SIG-M5 (cell line): Measurements from ENCODE around the gene NFU1.
"Not testable (repeated sequence)": the region's sequence is repeated elsewhere in the genome, so short reads cannot be mapped to it uniquely, and the experiment has no call there.

Experiments
- DNase-seq: peaks from one replicate; lab custom pipeline; 2025; lab: John Stamatoyannopoulos, UW

The NFU1 gene

DNA sequence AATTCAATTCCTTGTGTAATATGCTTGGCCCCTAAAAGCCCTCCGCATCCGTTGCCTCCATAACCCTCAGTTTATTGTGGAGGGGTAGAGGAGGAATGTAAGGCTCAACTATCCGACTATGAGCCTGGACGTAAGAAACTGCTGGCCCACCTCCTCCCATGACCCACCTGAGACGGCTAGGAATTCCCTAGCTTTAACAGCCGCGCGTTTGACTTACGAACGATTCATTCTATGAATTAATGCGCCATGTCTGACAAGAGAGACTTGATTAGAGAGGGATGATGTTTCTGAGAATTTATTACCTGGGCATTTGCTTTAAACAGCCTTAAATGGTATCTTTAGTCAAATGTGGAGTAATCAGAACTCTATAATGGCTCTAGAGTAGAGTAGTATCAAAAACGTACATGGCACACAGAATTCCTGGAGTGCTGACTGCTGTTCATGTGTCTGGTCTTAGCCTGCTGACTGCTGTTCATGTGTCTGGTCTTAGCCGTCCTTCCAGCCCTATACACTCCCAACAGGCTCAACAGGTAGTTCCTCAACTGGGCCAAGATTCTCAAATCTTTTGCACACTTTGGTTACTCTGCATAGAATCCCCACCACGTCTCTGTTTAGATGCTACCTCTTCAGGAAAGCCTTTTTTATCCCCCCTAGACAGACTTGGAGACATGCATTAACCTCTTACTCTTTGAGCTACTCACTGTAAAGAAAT is 49.3 kb downstream of the NFU1 start:
- DNase-seq, result no peak

DNA sequence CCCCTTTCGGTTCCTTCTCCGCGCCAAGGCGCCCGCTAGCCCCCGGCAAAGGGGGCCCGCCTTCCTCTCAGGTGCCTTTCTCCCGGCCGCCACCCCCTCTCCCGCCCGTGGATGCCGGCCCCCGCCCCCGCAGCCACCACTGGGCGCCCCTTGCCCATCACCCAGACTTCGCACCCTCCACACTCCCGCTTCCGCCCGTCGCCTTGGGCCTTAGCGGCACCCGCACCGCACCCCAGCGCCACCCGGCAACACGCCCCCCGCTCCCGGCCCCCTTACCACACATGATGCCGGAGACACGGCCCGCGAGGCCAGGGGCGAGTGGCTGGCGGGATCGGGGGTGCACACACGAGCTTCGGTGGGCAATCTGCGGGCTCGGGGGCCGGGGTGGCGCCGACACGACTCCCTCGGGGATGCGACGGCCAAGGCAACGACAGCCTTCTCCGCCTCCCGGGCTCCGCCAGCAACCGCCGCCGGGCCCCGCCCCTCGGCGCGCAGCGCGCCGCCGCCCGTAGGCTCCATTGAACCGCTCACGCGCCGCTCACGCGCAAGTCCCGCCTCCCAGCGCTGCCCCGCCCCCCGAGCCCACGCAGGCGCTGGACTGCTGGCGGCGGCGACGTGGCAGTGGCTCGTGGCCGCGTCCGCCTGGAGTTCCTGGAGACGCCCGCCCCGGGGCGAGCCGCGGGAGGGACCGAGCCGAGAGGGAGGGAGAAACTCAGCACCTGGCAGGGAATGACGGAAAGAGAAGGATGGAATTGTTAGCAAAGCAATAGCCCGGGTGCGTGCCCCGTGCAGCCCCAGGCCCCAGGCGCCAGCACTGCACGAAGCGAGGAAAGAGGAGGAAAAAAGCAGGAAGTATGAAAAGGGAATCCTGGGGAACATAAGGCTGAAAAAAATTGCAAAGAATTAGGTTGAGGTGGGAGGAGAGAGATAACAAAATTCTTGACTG is 50.2 kb downstream of the NFU1 start, which contains the start of gene GFPT1:
Gene GFPT1, minus strand, starts transcription at position 439 of the 946 bp plus-strand sequence. Its CDS starts 156 bp downstream, at position 283.
- DNase-seq, result peak; percentile 42

DNA sequence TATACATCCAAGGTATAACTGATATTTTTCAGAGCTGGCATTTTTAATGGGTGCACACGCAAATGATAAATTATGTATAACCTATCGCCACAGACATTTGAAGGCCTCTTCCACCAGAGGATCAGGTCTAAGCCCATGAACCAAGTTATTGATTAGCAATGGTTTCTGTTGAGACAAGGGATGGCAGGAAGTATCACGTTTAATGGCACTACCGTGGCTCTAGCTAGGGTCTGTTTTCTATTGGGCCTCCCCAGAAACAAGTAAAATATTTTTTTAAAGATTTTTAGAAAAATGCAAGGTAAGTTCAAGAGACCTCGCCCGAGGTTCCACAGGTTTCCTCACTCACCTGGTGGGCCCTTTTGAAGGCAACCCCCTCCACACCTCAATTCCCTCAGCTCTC is 50.9 kb downstream of the NFU1 start:
- no peak for DNase-seq

DNA sequence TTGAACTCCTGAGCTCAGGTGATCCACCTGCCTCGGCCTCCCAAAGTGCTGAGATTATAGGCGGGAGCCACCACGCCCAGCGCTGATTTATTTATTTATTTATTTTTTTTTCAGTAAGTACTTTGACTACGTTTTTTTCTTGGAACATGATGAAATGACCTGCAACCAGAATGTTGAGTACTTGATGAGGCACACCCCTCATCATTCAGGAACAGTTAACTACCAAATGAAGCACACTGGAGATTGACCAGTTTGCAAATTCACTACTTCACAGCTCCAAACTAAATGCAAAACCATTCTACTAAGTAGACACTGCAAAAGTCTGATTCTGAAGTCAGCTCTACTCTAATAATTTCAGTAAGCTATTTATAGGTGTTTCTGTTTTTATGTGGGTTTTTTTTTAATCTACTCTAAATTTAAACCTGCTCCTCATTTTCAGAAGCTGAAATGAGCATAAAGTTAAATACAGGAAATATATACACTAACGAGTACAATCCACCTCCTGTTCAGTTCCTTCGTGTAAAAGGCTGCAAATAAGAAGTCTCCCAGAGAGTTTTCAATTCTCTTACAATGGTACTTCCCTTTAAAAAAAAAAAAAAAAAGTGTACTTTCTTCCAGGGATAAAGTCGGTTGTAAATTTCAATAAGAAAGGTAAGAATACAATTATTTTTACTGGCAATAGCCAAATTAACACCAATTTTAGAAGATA is 51.6 kb downstream of the NFU1 start:
- no peak for DNase-seq

DNA sequence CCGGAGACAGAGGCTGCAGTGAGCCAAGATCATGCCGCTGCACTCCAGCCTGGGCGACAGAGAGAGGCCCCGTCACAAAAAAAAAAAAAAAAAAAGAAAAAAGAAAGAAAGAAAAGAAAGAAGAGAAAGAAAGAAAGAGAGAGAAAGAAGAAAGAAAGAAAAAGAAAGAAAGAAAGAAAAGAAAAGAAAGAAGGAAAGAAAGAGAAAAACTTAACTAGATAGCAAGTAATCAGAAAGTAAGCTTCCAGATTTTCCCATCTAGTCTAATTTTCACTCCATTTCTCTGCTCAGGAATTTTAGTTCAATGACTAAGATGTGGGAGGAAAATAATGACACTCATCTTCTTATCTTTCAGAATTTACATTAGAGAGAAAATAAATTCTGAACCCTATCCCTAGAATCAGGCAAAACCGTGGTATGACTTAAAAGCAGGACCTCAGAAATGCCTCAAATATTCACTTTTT is 52.6 kb downstream of the NFU1 start:
- no peak for DNase-seq

DNA sequence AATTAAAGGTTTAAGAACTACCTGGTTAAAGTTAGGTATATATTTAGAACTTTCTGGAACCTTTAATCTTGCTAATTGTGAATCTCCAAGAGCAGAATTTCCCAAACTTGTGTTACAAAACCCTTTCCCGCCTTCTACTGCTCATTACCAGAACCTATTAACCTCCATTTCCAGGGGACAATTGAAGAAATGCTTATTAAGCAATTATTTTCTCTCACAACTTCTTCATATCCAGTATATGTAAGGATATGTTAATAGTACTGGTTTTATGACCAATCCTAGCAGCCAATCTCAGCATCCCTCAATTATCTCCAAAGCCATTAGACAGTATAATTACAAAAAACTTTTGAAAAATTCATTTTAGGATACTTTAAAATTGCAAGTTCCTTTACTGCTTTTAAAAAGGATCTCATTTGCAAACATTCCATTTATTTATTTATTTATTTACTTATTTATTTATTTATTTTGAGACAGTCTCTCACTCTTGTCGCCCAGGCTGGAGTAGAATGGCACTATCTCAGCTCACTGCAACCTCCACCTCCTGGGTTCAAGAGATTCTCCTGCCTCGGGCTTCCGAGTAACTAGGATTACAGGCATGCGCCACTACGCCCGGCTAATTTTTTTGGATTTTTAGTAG is 53.9 kb downstream of the NFU1 start:
- DNase-seq, result no peak

DNA sequence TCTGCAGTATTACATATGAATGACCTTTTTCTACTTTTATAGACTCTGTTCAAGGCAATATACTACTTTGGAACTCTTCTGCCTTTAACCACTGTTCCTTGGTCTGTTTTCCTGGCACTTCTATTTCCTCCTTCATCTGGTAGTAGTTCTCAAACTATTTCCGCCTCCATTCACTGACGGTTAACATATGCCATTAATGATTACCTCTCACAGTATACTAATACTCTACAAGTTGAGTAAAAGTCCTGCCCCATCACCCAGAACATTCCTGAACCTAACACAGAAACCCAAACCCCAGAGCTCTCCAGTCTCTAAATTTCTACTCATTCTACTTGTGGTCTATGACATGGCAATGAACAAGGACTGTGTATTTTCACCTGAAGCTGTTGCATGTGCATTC is 54.7 kb downstream of the NFU1 start:
- no peak for DNase-seq

DNA sequence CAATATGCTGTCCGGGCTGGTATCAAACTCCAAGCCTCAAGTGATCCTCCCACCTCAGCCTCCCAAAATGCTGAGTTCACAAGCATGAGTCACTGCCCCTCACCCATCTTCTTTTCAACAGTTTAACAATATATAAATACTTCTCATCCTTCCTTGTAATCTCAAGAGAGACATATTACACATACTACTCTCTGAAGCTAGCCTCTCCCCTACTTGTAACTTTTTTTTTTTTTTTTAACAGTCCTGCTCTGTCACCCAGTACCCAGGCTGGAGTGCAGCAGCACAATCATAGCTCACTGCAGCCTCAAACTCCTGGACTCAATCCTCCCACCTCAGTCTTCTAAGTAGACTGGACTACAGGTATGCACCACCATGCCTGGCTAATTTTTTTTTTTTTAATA is 55.9 kb downstream of the NFU1 start:
- no peak for DNase-seq

DNA sequence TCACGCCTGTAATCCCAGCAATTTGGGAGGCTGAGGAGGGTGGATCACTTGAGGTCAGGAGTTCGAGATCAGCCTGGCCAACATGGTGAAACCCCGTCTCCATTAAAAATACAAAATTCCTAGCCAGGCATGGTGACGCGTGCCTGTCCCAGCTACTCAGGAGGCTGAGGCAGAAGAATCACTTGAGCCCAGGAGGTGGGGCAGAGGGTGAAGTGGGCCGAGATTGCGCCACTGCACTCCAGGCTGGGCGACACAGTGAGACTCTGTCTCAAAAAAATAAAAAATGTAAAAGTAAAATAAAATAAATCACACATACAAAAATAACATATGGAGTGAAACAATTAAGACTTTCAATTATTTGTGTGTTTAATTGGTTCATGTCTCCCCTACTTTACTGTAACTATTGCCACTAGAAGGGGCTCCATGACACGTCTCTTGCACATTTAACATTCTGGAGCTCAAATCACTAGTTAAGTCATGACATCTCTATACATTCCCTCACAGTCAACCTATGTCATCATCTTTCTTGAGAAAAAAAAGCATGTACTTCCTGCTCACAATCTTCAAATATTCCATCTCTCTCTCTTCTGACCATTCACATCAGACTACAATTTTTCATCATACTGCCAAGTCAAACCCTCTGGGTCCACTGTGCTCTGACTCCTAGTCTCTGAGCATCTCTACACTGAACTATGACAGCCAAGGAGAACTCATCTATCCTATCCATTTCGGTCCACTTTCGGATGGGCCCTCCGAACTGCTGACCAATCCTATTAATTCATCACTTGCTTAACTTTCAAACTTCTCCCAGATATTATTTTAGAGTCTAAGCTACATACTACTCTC is 56.9 kb downstream of the NFU1 start:
- DNase-seq, result no peak

DNA sequence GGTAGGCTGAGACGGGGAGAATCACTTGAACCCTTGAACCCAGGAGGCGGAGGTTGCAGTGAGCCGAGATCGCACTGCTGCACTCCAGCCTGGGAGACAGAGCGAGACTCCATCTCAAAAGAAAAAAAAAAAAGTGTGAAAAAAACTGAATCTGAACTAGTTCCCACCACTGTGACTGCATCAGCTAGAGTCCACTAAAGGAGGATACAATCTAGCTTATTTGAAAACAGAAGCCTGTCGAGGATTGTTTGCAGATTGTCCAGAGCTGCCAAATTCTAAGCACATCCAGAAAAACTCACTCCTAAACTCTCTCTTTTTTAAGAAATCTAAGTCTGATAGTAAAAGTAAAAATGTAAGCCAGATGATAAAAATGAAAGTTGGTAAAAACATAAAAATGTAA is 60.8 kb downstream of the NFU1 start:
- no peak for DNase-seq

DNA sequence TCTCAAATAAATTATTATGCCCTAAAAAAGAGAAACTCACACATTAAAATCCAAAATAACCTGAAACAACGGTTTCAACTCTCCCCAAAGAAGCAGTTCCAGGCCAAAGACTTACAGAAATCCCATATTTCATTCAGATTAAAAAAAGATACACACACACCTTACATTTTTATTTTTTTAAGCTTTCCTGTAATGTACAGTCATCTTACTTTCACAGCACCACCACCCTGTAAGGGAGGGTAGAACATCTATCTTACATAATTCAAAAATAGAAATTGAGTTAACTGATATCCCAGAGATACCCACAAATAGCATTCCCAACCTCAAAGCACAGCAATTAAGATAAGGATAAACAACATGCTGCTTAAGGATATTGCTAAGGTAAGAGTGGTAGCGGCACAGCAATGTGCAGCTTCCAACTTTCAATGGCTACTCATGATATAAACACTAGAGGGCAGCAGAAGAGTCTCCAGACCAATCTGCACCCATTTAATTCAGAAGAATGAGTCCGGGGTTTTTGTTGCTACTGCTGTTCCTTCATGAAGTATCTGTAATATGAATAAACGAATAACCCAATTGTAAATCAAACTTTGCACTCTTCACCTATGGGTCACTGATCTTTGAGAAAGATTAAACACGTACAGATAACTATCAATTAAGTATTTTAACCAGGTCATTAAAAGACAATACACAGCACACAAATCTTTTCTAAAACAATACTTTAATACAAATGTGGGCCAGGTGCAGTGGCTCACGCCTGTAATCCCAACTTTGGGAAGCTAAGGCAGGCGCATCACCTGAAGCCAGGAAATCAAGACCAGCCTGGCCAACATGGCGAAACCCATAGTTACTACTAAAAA is 61.5 kb downstream of the NFU1 start:
- no peak for DNase-seq

DNA sequence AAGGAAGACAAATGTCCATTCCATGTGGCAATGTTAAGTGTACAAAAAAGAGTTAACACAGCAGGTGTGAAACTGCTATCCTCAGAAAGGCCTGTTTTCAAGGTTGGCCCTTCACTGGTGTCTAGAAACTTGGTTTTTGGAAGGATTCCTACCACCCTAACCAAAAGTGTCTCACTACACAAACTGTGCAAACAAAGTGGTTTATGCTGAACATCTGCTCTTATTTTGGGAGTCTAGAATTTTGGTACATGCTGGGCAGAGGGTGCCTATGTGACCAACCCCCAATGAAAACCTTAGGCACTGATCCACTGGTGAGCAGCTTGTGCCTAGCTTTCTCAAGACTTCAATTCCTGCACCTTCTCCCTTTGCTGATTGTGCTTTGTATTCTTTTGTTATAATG is 64.5 kb downstream of the NFU1 start:
- DNase-seq, result no peak

DNA sequence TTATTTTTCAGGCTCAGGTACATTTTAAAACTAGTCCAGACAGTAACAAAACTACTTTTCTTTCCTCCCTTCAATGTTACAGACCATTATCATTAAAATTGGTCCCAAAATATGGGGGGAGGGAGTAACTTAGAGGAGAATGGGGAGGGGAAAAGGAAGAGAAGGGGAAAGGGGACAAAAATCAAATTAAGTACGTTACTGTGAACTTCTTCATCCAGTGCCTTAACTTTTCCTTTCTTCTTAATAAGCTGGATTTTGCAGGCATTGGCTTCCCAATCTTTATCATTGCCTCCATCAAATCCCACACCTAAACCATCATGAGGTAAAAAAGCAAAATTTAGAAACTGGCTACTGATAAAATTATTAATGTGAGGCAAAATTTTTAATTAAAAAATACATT is 67.4 kb downstream of the NFU1 start:
- no peak for DNase-seq

DNA sequence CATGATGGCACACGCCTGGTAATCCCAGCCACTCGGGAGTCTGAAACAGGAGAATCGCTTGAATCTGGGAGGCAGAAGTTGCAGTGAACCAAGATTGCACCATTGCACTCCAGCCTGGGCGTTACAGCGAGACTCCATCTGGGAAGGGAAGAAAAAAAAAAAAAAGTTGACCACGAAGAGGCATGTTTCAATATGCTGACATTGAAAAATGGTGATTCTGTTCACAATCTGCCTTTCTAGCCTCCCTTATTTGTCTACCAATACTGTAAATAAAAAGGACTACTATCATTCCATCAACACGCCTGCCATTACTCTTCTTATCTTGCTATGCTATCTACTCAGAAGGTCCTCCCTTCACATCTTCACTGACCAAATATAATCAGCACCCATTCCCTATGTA is 68.6 kb downstream of the NFU1 start:
- DNase-seq, result no peak

DNA sequence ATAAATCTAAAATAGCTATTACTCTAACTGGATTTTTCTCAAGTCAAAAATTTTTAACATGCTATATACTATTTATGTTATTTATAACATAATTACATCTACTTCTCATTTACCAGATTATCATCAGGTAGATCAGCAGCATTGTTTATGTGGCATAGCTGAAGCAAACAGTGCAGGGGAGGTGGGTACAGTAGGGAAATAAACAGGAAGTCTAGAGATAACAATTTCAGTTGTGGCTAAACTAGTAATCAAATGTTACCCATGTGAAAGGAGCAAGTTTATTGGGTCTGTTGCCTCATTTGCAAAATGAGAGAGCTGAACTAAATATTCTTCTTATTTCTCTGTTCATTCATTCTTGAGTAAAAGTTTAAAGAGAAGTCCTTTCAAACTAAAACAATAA is 77.9 kb downstream of the NFU1 start:
- DNase-seq, result no peak

DNA sequence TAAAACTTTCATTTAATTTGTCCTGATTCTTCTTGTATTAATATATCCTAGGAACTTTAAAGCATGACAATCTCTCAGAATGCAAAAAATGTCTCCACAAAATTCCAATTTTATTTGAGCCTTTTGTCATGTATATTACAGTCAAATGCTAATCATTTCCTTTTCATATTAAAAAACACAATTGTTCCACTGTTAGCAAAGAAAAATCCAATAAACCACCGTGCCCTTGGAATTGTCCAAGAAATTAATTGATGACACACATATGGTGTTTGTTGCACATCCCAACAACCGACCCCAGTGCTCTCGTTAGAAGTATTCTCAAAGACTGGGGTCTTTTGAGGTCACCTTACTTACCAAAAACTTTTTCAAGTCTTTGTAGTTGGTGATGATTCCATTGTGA is 78.3 kb downstream of the NFU1 start:
- DNase-seq, result no peak

DNA sequence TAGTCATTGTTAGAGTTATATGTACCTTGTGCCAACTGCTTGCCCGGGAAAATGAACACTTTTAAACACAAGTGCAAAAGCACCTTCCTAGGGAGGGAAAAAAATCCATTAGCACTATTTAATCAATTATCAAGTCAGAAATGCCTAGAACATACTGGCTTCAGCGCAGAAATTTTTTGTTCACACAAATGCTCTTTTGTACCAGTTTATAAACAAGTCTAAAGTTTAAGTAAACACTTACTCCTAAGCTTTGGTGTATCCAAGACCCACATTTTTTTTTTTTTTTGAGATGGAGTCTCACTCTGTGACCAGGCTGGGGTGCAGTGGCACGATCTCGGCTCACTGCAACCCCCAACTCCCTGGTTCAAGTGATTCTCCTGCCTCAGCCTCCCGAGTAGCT is 80.8 kb downstream of the NFU1 start:
- no peak for DNase-seq

DNA sequence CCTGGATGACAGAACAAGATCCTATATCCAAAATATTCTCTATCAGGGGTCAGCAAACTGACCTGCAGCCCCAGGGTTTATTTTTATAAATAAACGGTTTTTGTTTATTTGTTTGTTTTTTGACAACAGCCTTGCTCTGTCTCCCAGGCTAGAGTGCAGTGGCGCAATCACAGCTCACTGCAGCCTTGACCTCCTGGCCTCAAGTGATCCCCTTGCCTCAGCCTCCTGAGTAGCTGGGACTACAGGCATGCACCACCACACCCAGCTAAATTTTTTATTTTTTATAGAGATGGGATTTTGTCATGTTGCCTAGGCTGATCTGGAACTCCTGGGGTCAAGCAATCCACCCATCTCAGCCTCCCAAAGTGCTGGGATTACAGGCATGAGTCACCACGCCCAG is 82.3 kb downstream of the NFU1 start:
- DNase-seq, result not testable (repeated sequence)

DNA sequence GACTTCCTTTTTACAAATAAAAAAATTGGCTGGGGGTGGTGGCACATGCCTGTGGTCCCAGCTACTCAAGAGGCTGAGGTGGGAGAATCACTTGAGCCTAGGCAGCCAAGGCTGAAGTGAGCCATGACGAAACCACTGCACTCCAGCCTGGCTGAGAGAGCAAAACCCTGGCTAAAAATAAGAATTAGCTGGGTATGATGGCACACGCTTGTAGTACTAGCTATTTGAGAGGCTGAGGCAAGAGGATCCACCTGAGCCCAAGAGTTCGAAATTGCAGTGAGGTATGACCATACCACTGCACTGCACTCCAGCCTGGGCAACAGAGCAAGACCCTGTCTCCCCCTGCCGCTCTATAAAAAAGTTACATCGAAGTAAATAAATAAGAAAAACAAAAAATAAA is 83.9 kb downstream of the NFU1 start:
- DNase-seq, result no peak

DNA sequence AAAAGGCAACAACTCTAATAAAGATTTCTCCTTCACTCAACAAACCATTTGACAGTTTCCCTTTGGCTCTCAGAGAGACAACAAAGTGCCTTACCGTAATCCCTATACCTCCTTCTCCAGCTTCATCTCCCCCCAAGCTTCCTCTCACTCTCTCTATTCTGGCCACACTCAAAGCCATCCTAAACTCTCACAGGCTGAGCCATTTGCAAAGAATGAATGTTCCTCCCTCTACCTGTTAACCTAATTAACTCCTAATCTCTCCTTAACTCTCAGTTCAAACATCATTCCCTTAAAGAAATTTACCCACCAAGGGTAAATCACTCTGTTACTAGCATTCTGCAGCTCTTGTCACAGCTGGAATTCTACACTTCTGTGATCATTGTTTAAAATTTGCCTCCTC is 88.5 kb downstream of the NFU1 start:
- no peak for DNase-seq
